DMS79 treated with DMSO at 0.1 percent for 48 hours (cell line): Measurements from ENCODE around the gene GLIS1.
"Not testable (repeated sequence)": the region's sequence is repeated elsewhere in the genome, so short reads cannot be mapped to it uniquely, and the experiment has no call there.

Experiments used
- DNase-seq: peaks from one replicate; lab custom pipeline; 2025; lab: John Stamatoyannopoulos, UW

GLIS1 gene

DNA sequence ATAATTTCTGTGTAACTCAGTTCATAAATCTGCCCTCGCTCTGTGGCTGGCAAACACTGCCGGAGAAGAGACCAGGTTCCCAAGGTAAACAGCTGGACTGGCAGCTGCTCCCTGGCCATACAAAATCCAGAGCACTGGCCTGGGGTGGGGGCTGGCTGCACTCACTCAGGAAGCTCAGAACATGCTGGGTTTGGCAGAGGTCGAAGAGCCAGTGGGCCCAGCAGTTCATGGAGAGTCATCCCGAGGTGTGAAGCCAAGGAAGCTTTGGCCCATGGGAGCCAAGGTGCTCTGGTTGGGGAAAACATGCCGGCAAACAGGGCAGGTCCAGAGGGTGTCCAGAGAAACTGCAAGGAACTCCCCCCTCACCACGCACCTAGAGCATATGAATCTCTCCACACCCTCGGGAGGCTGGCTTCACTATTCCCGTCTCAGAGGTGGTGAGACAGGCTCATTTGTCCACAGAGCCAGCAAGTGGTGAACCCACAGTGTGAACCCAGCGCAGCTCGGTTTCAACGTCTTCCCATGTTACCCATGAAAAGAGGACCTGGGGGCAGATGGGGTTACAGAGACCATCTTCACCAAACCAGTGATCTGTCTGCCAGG is 177.4 kb downstream of the GLIS1 start:
- no peak for DNase-seq

GRCh38 chr1:53560581-53561502 is 178.1 kb downstream of the GLIS1 start:
- no peak for DNase-seq

- DNase-seq: no peak
Observed at GRCh38 chr1:53559854-53560580, 178.9 kb downstream of the GLIS1 start.

GRCh38 chr1:53559391-53559815 is 179.6 kb downstream of the GLIS1 start:
- DNase-seq: no peak

- DNase-seq: no peak
Observed at GRCh38 chr1:53558739-53559315, 180.1 kb downstream of the GLIS1 start.

DNA sequence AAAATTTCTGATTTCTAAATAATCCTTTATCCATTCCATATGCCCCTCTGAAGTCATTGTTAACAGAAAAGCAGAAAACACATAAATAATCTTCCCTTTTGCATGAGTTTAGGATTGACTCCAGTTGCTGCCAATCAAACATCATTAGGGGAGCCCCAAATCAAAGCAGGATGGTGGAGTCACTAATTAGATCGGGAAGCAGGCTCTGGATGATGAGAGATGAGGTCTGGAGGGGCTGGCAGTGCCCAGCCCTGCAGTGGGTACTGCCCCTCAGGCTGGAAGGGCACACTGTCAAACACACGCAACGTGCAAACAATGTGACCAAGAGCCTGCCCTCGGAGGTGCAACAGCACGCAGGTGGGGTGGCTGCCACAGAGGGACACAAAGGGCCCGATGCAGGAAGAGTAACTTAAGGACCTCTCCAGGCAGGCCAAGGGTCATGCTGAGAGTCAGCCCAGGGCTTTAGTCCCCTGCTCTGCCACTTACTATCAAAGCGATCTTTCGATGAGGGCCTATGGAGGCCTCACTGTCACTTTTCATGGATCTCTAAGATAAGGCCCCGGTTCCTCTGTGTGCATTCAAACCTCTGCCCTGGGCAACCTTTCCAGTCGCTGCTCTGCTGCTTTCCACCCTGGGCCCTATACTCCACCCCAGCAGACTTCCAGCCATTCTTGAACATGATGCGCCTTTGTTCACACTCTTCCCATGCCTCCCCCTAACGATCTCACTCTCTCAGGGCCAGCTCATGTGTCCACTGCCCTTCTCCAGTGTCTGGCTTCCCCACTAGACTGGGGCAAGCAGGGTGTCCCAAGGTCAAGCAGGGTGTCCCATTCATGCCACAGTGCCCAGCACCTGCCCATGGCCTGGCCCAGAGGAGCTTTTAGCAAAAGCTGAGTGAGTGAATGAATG is 180.9 kb downstream of the GLIS1 start:
- no peak for DNase-seq

DNA sequence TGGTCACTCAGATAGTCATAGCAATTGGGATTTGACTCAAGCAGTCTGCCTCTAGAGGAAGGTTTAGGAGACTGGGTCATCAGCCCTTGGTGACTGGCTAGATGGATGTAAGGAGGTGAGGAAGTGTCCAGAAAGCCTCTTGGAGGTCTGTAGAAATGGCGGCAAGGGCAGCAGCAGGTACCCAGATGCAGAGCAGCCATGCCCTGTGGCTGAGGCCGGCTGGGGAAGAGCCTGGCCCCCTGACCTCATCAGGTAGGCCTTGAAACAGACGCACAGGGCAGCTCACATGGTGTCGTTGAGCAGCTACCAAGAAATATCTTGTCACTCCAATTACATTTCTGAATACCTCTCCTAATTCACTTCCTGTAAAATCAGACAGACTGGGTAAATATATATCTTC is 181.6 kb downstream of the GLIS1 start:
- no peak for DNase-seq

DNA sequence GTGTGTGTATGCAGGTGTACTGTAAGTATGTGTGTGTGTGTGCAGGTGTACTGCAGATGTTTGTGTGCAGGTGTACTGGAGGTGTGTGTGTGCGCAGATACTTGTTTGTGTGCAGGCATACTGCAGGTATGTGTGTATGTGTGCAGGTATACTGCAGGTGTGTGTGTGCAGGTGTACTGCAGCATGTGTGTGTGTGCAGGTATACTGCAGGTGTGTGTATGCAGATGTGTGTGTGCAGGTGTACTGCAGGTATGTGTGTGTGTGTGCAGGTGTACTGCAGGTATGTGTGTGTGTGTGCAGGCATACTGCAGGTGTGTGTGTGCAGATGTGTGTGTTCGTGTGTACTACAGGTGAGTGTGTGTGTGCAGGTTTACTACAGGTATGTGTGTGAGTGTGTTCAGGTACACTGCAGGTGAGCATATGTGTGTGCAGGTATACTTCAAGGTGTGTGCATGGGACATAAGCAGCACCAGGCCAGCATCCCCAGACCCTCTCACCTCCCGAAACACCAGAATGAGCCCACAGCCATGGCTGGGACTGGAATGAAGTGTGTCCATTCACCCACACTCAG is 182.2 kb downstream of the GLIS1 start:
- no peak for DNase-seq

DNA sequence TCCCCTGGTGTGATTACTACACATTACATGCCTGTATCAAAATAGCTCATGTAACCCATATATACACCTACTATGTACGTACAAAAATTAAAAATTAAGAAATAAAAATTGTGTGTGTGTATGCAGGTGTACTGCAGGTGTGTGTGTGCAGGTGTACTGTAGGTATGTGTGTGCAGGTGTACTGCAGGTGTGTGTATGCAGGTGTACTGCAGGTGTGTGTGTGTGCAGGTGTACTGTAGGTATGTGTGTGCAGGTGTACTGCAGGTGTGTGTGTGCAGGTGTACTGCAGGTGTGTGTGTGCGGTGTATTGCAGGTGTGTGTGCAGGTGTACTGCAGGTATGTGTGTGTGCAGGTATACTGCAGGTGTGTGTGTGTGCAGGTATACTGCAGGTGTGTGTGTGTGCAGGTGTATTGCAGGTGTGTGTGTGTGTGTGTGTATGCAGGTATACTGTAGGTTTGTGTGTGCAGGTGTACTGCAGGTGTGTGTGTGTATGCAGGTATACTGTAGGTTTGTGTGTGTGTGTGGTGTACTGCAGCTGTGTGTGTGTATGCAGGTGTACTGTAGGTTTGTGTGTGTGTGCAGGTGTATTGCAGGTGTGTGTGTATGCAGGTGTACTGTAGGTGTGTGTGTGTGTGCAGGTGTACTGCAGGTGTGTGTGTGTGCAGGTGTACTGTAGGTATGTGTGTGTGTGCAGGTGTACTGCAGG is 183.2 kb downstream of the GLIS1 start:
- DNase-seq: not testable (repeated sequence)

GRCh38 chr1:53554592-53555305 is 184.2 kb downstream of the GLIS1 start:
- no peak for DNase-seq

DNA sequence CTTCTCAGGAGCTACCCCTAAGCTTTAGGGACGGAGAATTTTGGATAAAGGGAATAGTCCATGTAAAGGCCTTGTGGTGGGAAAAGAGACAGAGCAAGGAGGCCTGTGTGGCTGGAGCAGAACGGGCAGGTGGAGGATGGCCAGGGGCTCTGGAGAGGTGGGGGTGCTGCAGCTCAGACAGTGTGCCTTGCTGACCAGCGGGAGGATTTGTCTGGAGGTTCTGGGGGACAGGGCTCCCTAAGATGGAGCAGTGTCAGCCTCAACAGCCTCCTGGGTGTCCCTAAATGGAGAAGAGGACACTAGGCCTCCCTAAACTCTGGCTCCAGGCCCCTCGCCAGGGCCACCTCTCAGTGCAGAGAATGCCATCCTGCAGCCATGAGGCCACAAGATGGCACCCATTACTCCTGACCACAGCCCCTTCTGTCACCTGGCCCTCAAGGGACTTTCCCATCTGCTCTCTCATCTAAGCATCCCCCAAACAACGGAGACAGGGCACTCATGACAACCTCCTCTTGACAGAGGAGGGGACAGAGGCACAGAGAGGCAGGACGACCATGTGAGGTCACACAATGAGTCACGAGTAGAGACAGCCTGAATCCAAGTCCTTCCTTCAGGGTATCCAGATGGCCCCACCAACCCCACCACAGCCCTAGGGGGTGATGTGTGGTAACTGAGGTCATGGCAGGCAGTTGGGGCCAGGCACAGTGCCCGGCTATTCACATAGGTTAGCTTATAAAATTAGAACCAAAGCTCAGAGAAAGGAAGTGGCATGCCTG is 185.0 kb downstream of the GLIS1 start:
- no peak for DNase-seq

GRCh38 chr1:53552981-53553733 is 185.8 kb downstream of the GLIS1 start:
- DNase-seq: no peak

- DNase-seq: peak; percentile 81
Observed at GRCh38 chr1:53552146-53552861, 186.7 kb downstream of the GLIS1 start.

- DNase-seq: no peak
Observed at GRCh38 chr1:53551428-53551995, 187.5 kb downstream of the GLIS1 start.

DNA sequence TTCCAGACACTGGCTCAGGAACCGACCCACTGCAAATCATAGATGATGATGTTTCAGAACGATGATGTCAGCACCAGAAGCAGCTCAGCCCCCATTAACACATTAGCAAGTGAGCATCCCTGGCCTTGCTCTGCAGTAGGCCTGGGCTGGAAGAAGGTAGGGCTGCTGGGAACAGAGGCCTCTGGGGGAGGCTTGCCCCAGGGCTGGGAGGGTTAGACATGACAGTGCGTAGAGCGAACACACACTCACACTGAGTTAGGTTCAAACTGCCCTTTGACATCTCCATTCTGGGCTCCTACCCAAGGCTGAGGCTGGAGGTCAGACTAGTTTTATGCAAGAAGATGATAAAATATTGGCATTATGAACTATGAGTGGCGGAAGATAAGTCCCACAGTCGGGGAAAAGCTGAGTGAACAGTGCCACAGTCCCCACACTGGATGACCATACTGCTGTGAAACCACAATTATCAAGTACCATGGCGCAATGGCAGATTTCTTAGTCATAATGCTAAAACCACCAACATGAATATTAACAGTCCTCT is 188.7 kb downstream of the GLIS1 start:
- DNase-seq: no peak

DNA sequence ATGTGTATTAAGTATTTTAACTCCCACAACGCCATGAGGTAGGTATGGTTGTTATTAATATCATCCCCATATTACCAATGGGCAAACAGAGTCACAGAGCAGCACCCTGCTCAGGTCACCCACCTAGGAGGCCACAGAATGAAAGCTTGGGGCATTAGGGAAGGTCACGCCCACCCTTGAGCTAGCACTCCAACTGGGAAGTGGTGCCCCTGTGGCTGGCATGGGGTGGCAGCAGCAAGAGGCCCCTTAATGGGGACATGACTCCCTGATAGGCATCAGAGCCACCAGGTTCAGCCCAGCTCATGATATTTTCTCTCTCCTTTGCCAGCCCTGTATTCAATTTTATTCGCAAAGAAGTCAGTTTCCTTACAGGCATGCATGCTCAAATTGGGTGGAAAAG is 189.2 kb downstream of the GLIS1 start:
- DNase-seq: no peak

DNA sequence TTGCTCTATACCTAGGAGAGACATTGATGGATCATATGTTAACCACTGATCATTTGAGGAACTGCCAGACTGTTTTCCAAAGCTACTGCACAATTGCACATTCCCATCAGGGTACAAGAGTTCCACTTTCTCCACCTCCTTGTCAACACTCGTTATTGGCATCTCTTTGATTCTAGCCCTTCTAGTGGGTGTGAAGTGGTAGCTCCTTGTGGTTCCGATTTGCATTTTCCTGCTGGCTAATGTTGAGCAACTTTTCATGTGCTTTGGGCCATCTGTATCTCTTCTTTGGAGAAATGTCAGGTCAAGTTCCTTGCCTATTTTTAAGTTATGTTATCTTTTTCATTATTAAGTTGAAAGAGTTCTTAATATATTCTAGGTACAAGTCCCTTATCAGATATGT is 189.7 kb downstream of the GLIS1 start:
- peak; percentile 34 for DNase-seq
